Cortex of kidney (tissue), 1 donor: ENCODE data around the gene EEA1.

Experiments
- DNase-seq: peaks from one replicate; lab custom pipeline; 2025; lab: John Stamatoyannopoulos, UW

Gene EEA1

DNA sequence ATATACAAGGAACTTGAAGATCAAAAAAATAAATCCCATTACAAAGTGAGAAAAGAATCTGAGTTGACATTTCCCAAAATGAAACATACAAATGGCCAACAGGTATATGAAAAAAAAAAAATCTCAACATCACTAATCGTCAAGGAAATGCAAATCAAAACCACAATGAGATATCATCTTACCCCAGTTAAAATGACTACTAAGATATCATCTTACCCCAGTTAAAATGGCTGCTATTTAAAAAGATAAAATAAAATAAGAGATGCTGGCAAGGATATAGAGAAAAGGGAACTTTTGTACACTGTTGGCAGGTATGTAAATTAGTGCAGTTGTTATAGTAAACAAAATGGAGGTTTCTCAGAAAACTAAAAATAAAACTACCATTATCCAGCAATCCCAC, 181.9 kb downstream of the EEA1 start:
- DNase-seq = no peak

GRCh38 chr12:92745856-92746550, 183.1 kb downstream of the EEA1 start:
- no peak for DNase-seq

- DNase-seq = no peak
Observed at GRCh38 chr12:92743026-92743425, 186.1 kb downstream of the EEA1 start.

GRCh38 chr12:92740411-92740810, 188.7 kb downstream of the EEA1 start:
- DNase-seq = no peak

- DNase-seq = no peak
Observed at GRCh38 chr12:92739113-92739512, 190.0 kb downstream of the EEA1 start.

GRCh38 chr12:92737855-92738850, 190.9 kb downstream of the EEA1 start:
- DNase-seq = no peak

- no peak for DNase-seq
Observed at GRCh38 chr12:92736605-92737004, 192.5 kb downstream of the EEA1 start.

GRCh38 chr12:92735131-92735721, 193.9 kb downstream of the EEA1 start:
- DNase-seq = no peak

- no peak for DNase-seq
Observed at GRCh38 chr12:92733661-92734060, 195.4 kb downstream of the EEA1 start.

GRCh38 chr12:92733181-92733580, 195.9 kb downstream of the EEA1 start:
- no peak for DNase-seq

DNA sequence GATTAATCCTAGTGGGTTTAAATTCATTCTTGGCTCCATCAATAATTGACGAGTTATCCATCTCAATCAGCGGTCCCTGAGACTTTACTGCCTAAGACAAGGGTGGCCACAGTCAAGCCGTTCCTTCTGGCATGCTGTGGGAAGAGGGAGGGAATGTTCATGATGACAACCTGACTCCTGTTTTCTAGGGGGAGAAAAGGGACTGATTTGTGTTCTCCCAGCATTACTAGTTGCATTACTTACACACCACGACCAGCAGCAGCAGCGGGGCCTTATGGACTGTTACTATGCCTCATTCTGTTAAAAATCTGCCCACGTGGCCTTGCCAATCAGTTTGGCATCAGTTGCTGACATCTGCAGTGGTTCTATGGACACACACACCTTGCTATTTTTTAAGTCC, 196.4 kb downstream of the EEA1 start:
- DNase-seq = no peak

- no peak for DNase-seq
Observed at GRCh38 chr12:92732216-92732615, 196.9 kb downstream of the EEA1 start.

DNA sequence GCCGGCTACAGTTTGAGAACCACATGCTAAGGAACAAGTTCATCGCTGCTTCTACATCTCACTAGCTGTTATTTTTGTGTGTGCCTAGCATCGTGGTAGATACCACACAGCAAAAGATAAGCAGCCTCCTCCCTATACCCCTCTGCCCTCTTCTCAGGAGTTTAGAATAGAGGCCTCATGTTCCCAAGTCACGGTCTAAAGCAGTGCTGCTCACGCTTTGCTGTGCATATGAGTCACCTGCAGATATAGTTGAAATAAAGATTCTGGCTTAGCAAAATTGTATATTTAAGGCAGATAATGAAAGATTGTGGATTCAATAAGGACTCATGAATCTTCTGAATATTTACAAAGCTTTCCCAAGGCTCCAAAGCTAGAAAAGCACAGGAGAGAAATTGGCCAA, 198.3 kb downstream of the EEA1 start:
- no peak for DNase-seq

- no peak for DNase-seq
Observed at GRCh38 chr12:92729773-92730305, 199.3 kb downstream of the EEA1 start.

- no peak for DNase-seq
Observed at GRCh38 chr12:92726850-92727249, 202.2 kb downstream of the EEA1 start.

- DNase-seq = no peak
Observed at GRCh38 chr12:92722897-92723296, 206.2 kb downstream of the EEA1 start.

DNA sequence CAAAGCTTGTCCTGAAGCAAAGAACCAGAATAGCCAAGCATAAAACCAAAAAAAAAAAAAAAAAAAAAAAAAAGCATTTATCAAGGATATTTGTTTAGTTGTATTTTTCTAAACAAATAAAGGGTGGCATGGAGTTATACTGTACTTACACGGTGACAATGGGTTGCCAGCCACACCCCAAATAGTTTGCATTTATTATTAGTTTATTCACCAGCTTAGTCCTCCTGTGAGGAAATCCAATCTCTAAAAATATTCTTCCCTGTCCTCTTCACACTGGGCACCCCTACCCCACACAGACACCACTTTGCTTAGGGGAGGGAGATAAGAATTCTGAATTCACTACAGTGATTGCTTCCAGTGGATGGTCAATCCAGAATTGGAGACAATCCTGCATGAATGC, 207.4 kb downstream of the EEA1 start:
- no peak for DNase-seq

DNA sequence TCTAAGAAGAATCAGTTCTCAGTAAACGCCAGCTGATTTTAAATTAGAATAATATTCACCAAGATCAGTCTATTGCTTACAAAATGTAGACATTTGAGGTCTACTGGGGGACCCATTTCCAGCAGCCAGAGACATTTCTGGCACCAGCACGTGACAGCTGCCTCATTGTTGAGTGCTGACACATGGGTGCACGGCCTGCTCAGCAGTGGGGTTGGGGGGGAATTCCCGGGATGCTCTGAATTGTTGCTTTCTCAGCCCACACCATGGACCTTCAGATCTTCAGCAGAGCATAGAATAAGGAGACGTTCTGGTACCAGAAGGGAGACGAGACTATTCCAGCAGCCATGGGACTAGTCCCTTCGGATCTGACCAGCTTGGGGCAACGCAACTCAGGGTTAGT, 208.0 kb downstream of the EEA1 start:
- DNase-seq = no peak
